Measurements from ENCODE around the gene GJA3. TPM values are rescaled to one million over a fixed set of nuclear protein-coding genes. Genes with fewer than 3 reads are reported as not detected.
A peak's percentile ranks its signal among the peaks of the same experiment; 100 is the strongest.

The GJA3 gene
- under 1 TPM in 1 of 3 donors, not detected in 2; 0.29 TPM for total RNA-seq

DNA sequence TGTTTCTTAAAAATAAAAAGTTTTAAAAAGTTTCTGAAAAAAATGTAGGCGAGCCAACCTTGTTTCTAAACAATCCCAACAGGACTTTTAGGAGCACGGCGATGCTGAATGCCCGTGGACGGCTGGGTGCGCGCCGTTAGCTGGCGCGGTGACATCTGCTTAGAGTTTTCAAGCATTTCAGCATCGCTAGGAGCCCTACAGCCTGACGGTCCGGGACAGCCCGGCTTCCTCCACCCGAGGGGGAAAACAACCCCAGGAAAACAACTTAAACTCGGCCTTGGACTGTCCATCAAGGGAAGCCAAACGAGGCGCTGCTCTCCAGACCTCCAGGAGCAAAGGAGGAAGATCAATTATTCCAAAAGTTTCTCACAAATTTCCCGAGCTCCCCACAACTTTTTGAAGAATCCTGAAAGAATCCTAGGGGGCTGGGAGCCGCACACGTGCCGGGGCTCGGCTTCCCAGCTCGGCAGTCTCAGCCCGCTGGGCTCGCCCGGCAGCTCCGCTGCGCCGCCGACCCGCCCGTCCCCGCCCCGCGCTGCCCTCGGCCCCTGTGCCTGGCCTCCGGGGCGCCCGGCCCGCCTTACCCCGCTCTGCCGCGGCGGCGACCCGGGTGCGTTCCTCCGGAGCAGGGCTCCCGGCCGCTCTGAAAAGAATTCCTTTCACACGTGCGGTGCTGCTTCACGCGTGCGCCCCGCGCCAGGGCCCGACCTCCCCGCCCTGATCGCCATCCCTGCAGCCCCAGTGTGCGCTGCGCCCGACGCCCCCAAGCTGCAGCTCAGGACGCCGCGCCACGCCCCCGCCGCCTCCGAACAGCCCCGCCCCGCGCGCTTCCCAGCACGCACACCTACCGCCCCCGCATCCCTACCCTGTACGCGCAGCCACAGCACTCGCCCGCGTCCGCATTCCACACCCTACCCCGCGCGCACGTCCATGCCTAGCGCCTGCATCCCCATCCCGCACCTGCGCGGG lies at the start of gene GJA3:
Gene GJA3 (minus strand): TSS at position 747 of the 969 bp plus-strand sequence. CDS start 17,764 bp downstream, outside the sequence.
- Histone ChIP-seq H3K4me1 (peaks cover 0 to 14% of the 10 kb centered on the region in 2 donors), H3K36me3 (no peaks in the 10 kb centered on the region), H3K27me3 (peaks cover 0 to 66% of the 10 kb centered on the region in 2 donors), H3K9me3 (no peaks in the 10 kb centered on the region), H3K4me3 (peak within 1 kb of the TSS; percentile 10 to 65 (median 38)), H3K27ac (no peak within 1 kb of the TSS)
- DNase-seq (ENCODE audit: low spot score in 2 of 2), result no peak
- intact Hi-C loops (cut with DNase I; ENCODE audit: low total_unique reads), result no loop called here
- TF ChIP-seq POLR2A (IDR thresholded peaks at IDR 0.05), result no peak
- TF ChIP-seq CTCF (IDR thresholded peaks at IDR 0.05), result no peak
- TF ChIP-seq POLR2AphosphoS5 (IDR thresholded peaks at IDR 0.05), result no peak

GRCh38 chr13:20209948-20210347 lies 49.1 kb upstream of the GJA3 start:
- Histone ChIP-seq H3K4me1 (no peaks in the 10 kb centered on the region), H3K27me3 (peaks cover 0 to 10% of the 10 kb centered on the region in 2 donors), H3K9me3 (no peaks in the 10 kb centered on the region), H3K4me3 (no peak overlapping the region), H3K36me3 (no peaks in the 10 kb centered on the region), H3K27ac (no peak overlapping the region)
- TF ChIP-seq POLR2AphosphoS5 (IDR thresholded peaks at IDR 0.05), result no peak
- TF ChIP-seq POLR2A (IDR thresholded peaks at IDR 0.05), result no peak
- no peak for TF ChIP-seq CTCF (IDR thresholded peaks at IDR 0.05)
- intact Hi-C loops (cut with DNase I; ENCODE audit: low total_unique reads), result no loop called here
- DNase-seq (ENCODE audit: low spot score in 2 of 2), result no peak

DNA sequence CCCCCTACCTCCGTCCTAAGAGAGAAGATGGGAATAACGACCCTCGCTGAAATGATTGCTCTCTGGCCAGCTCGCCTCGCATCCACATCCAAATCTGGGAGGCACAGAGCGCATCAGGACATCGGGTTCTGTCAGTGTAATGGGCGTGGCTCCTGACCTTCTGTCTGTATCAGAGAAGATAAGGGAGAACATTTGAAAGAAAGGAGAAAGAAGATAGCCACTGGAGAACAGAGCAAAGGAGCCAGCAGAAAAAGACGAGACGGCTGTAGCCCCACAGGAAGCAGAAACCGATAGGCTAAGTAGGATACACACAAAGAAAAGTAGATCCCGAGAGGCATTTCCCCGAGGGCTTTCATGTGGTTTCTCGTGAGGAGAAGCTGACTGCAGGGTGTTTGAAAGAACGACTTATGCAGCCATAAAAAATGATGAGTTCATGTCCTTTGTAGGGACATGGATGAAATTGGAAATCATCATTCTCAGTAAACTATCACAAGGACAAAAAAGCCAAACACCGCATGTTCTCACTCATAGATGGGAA lies 45.9 kb upstream of the GJA3 start:
- H3K4me1 ChIP-seq, result no peaks in the 10 kb centered on the region
- H3K36me3 ChIP-seq, result no peaks in the 10 kb centered on the region
- DNase-seq (ENCODE audit: low spot score in 2 of 2), result no peak
- H3K4me3 ChIP-seq, result no peak overlapping the region
- intact Hi-C loops (cut with DNase I; ENCODE audit: low total_unique reads), result no loop called here
- no peak overlapping the region for H3K27ac ChIP-seq
- TF ChIP-seq POLR2AphosphoS5 (IDR thresholded peaks at IDR 0.05) (no peak), CTCF (IDR thresholded peaks at IDR 0.05) (no peak), POLR2A (IDR thresholded peaks at IDR 0.05) (no peak)
- peaks cover 0 to 13% of the 10 kb centered on the region in 2 donors for H3K27me3 ChIP-seq
- no peaks in the 10 kb centered on the region for H3K9me3 ChIP-seq

DNA sequence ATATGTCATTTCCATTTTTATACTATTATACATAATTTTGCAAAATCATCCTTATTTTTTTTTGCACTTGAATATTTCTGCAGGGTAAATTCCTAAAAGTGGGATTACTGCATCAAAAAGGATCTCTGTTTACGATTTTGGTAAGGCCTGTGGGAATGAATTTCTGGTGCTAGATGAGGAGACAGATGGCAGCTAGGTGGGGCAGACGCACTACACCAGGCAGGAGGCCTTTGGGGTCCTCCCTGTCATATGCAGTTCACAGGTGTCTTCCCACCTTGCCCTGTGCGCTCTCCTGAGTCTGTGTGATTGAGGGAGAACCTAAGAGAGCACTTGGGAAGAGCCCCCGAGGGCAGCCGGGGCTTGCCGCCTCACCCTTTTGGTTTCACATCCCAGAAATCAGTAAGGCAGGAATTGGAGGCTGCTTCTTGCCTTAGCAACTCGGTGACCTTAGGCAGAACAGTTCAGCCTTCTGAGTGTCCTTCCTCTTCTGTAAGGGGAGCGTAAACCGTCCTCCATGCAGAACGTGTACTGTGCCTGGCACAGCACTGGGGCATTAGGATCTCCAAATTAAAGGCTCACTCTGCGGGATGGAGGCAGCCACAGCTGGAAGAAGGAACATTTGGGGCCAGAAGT lies 45.3 kb upstream of the GJA3 start:
- intact Hi-C loops (cut with DNase I; ENCODE audit: low total_unique reads), result no loop called here
- Histone ChIP-seq H3K36me3 (no peaks in the 10 kb centered on the region), H3K27ac (no peak overlapping the region), H3K4me3 (no peak overlapping the region), H3K9me3 (no peaks in the 10 kb centered on the region), H3K4me1 (no peaks in the 10 kb centered on the region), H3K27me3 (peaks cover 0 to 13% of the 10 kb centered on the region in 2 donors)
- TF ChIP-seq POLR2A (IDR thresholded peaks at IDR 0.05) (no peak), POLR2AphosphoS5 (IDR thresholded peaks at IDR 0.05) (no peak), CTCF (IDR thresholded peaks at IDR 0.05) (no peak)
- DNase-seq (ENCODE audit: low spot score in 2 of 2), result no peak
